HL-60 (cell line): ENCODE results near the gene MZF1.

Experiments
- GABPA ChIP-seq: IDR thresholded peaks from 2 replicates; pipeline ENCODE4 v1.6.1; 2012; ENCODE audit warnings: low read depth
- POLR2AphosphoS5 ChIP-seq: IDR thresholded peaks from 2 replicates; pipeline ENCODE4 v1.6.1; 2012; ENCODE audit warnings: low read depth
- SPI1 ChIP-seq: IDR thresholded peaks from 2 replicates; pipeline ENCODE4 v1.6.1; 2012; ENCODE audit warnings: low read depth, mild to moderate bottlenecking, borderline replicate concordance
- TF ChIP-seq, protein P1 (sequence below): IDR thresholded peaks from one replicate; pipeline ENCODE4 v1.5.1; 2011; ENCODE audit warnings: low read length, control low read depth, inconsistent platforms; ENCODE audit not compliant: insufficient read depth
- TF ChIP-seq, protein P2 (sequence below): IDR thresholded peaks from 2 replicates; pipeline ENCODE4 v1.6.1; 2012; ENCODE audit warnings: low read depth; ENCODE audit not compliant: insufficient replicate concordance

GRCh38 chr19:58550362-58551122, 22.6 kb downstream of the MZF1 start:
- TF ChIP-seq, protein P1, sequence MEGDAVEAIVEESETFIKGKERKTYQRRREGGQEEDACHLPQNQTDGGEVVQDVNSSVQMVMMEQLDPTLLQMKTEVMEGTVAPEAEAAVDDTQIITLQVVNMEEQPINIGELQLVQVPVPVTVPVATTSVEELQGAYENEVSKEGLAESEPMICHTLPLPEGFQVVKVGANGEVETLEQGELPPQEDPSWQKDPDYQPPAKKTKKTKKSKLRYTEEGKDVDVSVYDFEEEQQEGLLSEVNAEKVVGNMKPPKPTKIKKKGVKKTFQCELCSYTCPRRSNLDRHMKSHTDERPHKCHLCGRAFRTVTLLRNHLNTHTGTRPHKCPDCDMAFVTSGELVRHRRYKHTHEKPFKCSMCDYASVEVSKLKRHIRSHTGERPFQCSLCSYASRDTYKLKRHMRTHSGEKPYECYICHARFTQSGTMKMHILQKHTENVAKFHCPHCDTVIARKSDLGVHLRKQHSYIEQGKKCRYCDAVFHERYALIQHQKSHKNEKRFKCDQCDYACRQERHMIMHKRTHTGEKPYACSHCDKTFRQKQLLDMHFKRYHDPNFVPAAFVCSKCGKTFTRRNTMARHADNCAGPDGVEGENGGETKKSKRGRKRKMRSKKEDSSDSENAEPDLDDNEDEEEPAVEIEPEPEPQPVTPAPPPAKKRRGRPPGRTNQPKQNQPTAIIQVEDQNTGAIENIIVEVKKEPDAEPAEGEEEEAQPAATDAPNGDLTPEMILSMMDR = no peak
- TF ChIP-seq, protein P2, sequence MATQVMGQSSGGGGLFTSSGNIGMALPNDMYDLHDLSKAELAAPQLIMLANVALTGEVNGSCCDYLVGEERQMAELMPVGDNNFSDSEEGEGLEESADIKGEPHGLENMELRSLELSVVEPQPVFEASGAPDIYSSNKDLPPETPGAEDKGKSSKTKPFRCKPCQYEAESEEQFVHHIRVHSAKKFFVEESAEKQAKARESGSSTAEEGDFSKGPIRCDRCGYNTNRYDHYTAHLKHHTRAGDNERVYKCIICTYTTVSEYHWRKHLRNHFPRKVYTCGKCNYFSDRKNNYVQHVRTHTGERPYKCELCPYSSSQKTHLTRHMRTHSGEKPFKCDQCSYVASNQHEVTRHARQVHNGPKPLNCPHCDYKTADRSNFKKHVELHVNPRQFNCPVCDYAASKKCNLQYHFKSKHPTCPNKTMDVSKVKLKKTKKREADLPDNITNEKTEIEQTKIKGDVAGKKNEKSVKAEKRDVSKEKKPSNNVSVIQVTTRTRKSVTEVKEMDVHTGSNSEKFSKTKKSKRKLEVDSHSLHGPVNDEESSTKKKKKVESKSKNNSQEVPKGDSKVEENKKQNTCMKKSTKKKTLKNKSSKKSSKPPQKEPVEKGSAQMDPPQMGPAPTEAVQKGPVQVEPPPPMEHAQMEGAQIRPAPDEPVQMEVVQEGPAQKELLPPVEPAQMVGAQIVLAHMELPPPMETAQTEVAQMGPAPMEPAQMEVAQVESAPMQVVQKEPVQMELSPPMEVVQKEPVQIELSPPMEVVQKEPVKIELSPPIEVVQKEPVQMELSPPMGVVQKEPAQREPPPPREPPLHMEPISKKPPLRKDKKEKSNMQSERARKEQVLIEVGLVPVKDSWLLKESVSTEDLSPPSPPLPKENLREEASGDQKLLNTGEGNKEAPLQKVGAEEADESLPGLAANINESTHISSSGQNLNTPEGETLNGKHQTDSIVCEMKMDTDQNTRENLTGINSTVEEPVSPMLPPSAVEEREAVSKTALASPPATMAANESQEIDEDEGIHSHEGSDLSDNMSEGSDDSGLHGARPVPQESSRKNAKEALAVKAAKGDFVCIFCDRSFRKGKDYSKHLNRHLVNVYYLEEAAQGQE = no peak
- TF ChIP-seq GABPA (no peak), SPI1 (no peak), POLR2AphosphoS5 (0 out of 2 replicates have a peak, but pooled peaks have one; percentile 13)
